IMR-90 (cell line): ENCODE measurements around the gene AGPAT1. TPM values are rescaled to one million over a fixed set of nuclear protein-coding genes. Genes with fewer than 3 reads are reported as not detected.

Experiments used
- ATAC-seq: fragments of 200-7000 bp; cut with Tn5 transposase; 2 replicates; pipeline ENCODE4 v1.9.1; 2020; ENCODE audit warnings: low read depth, mild to moderate bottlenecking, moderate library complexity
- BruUV-seq: library from RNA; stranded (reverse); fragments of 400-500 nt; replicated peaks from 2 replicates; lab custom pipeline; 2021; lab: Mats Ljungman, UMichigan
- CTCF ChIA-PET: fragments of 300-600 bp; formaldehyde crosslinking; extraction: SDS; loops from one replicate; lab custom pipeline; 2021; ENCODE audit warnings: antibody characterized with exemption; lab: Yijun Ruan, JAX
- POLR2A ChIA-PET: fragments of 300-600 bp; sonication (Branson Sonifier 250); formaldehyde crosslinking; loops from one replicate; lab custom pipeline; 2022; ENCODE audit warnings: antibody characterized with exemption; ENCODE audit not compliant: unreplicated experiment; lab: Charles Lee
- DNase-seq: peaks from one replicate; pipeline ENCODE4 v3.0.0; 2013
- H2AFZ ChIP-seq: replicated peaks from 2 replicates; pipeline ENCODE3; 2013; ENCODE audit warnings: low read length, mild to moderate bottlenecking; ENCODE audit not compliant: poor library complexity
- H2AK5ac ChIP-seq: 2 replicates; pipeline ENCODE4 v1.6.1; 2013; ENCODE audit warnings: low read depth, low read length, inconsistent platforms
- H2AK9ac ChIP-seq: replicated peaks from 2 replicates; pipeline ENCODE3; 2013; ENCODE audit warnings: mild to moderate bottlenecking, low read depth, low read length, moderate library complexity; ENCODE audit not compliant: poor library complexity
- H2BK120ac ChIP-seq: 2 replicates; pipeline ENCODE4 v1.6.1; 2013; ENCODE audit warnings: low read depth, low read length, inconsistent platforms
- H2BK15ac ChIP-seq: 3 replicates; pipeline ENCODE4 v1.6.1; 2013; ENCODE audit warnings: low read depth, low read length, inconsistent platforms
- H2BK20ac ChIP-seq: 2 replicates; pipeline ENCODE4 v1.6.1; 2013; ENCODE audit warnings: low read depth, mild to moderate bottlenecking, inconsistent platforms, low read length, moderate library complexity
- H2BK5ac ChIP-seq: 2 replicates; pipeline ENCODE4 v1.6.1; 2013; ENCODE audit warnings: mild to moderate bottlenecking, low read depth, low read length, inconsistent platforms; ENCODE audit not compliant: poor library complexity, severe bottlenecking
- H3K14ac ChIP-seq: replicated peaks from 2 replicates; pipeline ENCODE4 v1.6.1; 2013; ENCODE audit warnings: low read depth, low read length, inconsistent platforms
- H3K18ac ChIP-seq: 2 replicates; pipeline ENCODE4 v1.6.1; 2013; ENCODE audit warnings: low read depth, low read length, control low read depth
- H3K23ac ChIP-seq: 2 replicates; pipeline ENCODE4 v1.6.1; 2013; ENCODE audit warnings: low read depth, low read length, inconsistent platforms
- H3K27ac ChIP-seq: 2 replicates; pipeline ENCODE4 v1.5.1; 2013; ENCODE audit warnings: mild to moderate bottlenecking, control low read depth, low read length; ENCODE audit not compliant: insufficient read depth
- H3K27me3 ChIP-seq: 2 replicates; pipeline ENCODE4 v1.6.1; 2013; ENCODE audit warnings: low read length; ENCODE audit not compliant: control insufficient read depth, insufficient read depth
- H3K36me3 ChIP-seq: 2 replicates; pipeline ENCODE4 v1.6.1; 2013; ENCODE audit warnings: low read length, mixed read lengths; ENCODE audit not compliant: control insufficient read depth, insufficient read depth
- H3K4ac ChIP-seq: 2 replicates; pipeline ENCODE4 v1.6.1; 2013; ENCODE audit warnings: low read depth, low read length, inconsistent platforms
- H3K4me1 ChIP-seq: 2 replicates; pipeline ENCODE4 v1.6.1; 2013; ENCODE audit warnings: low read length, mixed read lengths; ENCODE audit not compliant: control insufficient read depth, insufficient read depth
- H3K4me2 ChIP-seq: 2 replicates; pipeline ENCODE4 v1.6.1; 2013; ENCODE audit warnings: low read depth, mild to moderate bottlenecking, control low read depth, low read length, moderate library complexity
- H3K4me3 ChIP-seq: 2 replicates; pipeline ENCODE4 v1.5.1; 2013; ENCODE audit warnings: low read depth, mild to moderate bottlenecking, control low read depth, low read length, moderate library complexity; ENCODE audit not compliant: insufficient read depth
- H3K56ac ChIP-seq: 2 replicates; pipeline ENCODE4 v1.6.1; 2013; ENCODE audit warnings: low read length, inconsistent platforms; ENCODE audit not compliant: insufficient read depth; ENCODE audit errors: extremely low read depth
- H3K79me1 ChIP-seq, 2 experiments: 2 replicates each; pipeline ENCODE4 v1.6.1; 2013; ENCODE audit warnings: low read length in 2 of 2, inconsistent platforms in 1 of 2, low read depth in 1 of 2
- H3K9ac ChIP-seq: 2 replicates; pipeline ENCODE4 v1.6.1; 2013; ENCODE audit warnings: low read depth, low read length, control low read depth
- H3K9me1 ChIP-seq: 2 replicates; pipeline ENCODE4 v1.6.1; 2013; ENCODE audit warnings: low read length, inconsistent platforms; ENCODE audit not compliant: insufficient read depth
- H3K9me3 ChIP-seq: 2 replicates; pipeline ENCODE4 v1.6.1; 2013; ENCODE audit warnings: low read length; ENCODE audit not compliant: control insufficient read depth, insufficient read depth
- H4K20me1 ChIP-seq: 2 replicates; pipeline ENCODE4 v1.6.1; 2013; ENCODE audit warnings: low read length, inconsistent platforms; ENCODE audit not compliant: insufficient read depth
- H4K5ac ChIP-seq: 2 replicates; pipeline ENCODE4 v1.6.1; 2013; ENCODE audit warnings: mild to moderate bottlenecking, low read depth, low read length, control low read depth
- H4K8ac ChIP-seq, 2 experiments: 2 replicates each; pipeline ENCODE4 v1.6.1; 2013; ENCODE audit warnings: low read depth in 2 of 2, low read length in 2 of 2, control low read depth in 1 of 2, inconsistent platforms in 1 of 2
- H4K91ac ChIP-seq: 2 replicates; pipeline ENCODE4 v1.6.1; 2013; ENCODE audit warnings: low read depth, low read length, inconsistent platforms; ENCODE audit not compliant: insufficient read depth
- BHLHE40 ChIP-seq: fragments of 150-350 bp; IDR thresholded peaks from 2 replicates; pipeline ENCODE4 v1.6.1; 2016; ENCODE audit warnings: mild to moderate bottlenecking, low read depth, low read length
- CEBPB ChIP-seq: IDR thresholded peaks from 2 replicates; pipeline ENCODE4 v1.6.1; 2012; ENCODE audit warnings: low read depth, low read length, improper control_type of control experiment
- CHD1 ChIP-seq: IDR thresholded peaks from 2 replicates; pipeline ENCODE4 v1.6.1; 2012; ENCODE audit warnings: low read depth, low read length, improper control_type of control experiment
- CTCF ChIP-seq: conservative IDR thresholded peaks from 2 replicates; pipeline ENCODE4 v1.5.1; 2012; ENCODE audit warnings: mild to moderate bottlenecking, low read depth, low read length, improper control_type of control experiment
- ELK1 ChIP-seq: fragments of 150-350 bp; IDR thresholded peaks from 2 replicates; pipeline ENCODE4 v1.6.1; 2016; ENCODE audit warnings: low read depth, mild to moderate bottlenecking, low read length, moderate library complexity, borderline replicate concordance
- FOS ChIP-seq: fragments of 150-350 bp; IDR thresholded peaks from 2 replicates; pipeline ENCODE4 v1.6.1; 2016; ENCODE audit warnings: low read depth, low read length
- MAFK ChIP-seq: IDR thresholded peaks from 2 replicates; pipeline ENCODE4 v1.6.1; 2012; ENCODE audit warnings: low read depth, low read length, improper control_type of control experiment
- MAZ ChIP-seq: IDR thresholded peaks from 2 replicates; pipeline ENCODE4 v1.6.1; 2012; ENCODE audit warnings: low read depth, mild to moderate bottlenecking, low read length, improper control_type of control experiment, moderate library complexity, borderline replicate concordance
- MXI1 ChIP-seq: IDR thresholded peaks from 2 replicates; pipeline ENCODE4 v1.6.1; 2012; ENCODE audit warnings: low read depth, mild to moderate bottlenecking, low read length, moderate library complexity, borderline replicate concordance
- NFE2L2 ChIP-seq: fragments of 150-350 bp; IDR thresholded peaks from 2 replicates; pipeline ENCODE4 v1.6.1; 2016; ENCODE audit warnings: low read depth, mild to moderate bottlenecking, low read length
- POLR2A ChIP-seq: IDR thresholded peaks from 2 replicates; pipeline ENCODE4 v1.6.1; 2012; ENCODE audit warnings: mild to moderate bottlenecking, low read depth, low read length
- RAD21 ChIP-seq: IDR thresholded peaks from 2 replicates; pipeline ENCODE4 v1.6.1; 2012; ENCODE audit warnings: low read length, improper control_type of control experiment
- RCOR1 ChIP-seq: IDR thresholded peaks from 2 replicates; pipeline ENCODE4 v1.6.1; 2012; ENCODE audit warnings: mild to moderate bottlenecking, low read length, improper control_type of control experiment; ENCODE audit not compliant: insufficient replicate concordance
- RFX5 ChIP-seq: IDR thresholded peaks from 2 replicates; pipeline ENCODE4 v1.8.0; 2012; ENCODE audit warnings: low read depth, mild to moderate bottlenecking, low read length, moderate library complexity
- SMC3 ChIP-seq: fragments of 150-350 bp; IDR thresholded peaks from 2 replicates; pipeline ENCODE4 v1.6.1; 2016; ENCODE audit warnings: low read depth, mild to moderate bottlenecking, antibody characterized with exemption, low read length, moderate library complexity
- USF2 ChIP-seq: fragments of 150-350 bp; IDR thresholded peaks from 2 replicates; pipeline ENCODE4 v1.6.1; 2017; ENCODE audit warnings: mild to moderate bottlenecking, antibody characterized with exemption, low read length, low read depth
- WGBS, 2 experiments: methylation state at CpG; one replicate each; pipeline versions ENCODE4 v1.1.5 to v1.1.7; 2013; ENCODE audit warnings: missing lambda C conversion rate in 2 of 2; ENCODE audit not compliant: insufficient read length in 1 of 2; ENCODE audit errors: extremely low coverage in 2 of 2; 5-methylcytosine and 5-hydroxymethylcytosine counted together
- dilution Hi-C: fragments of 300-500 bp; cut with HindIII; formaldehyde crosslinking; loops from one replicate; pipeline ENCODE4 v1.14.3; 2018; ENCODE audit warnings: low sequenced_read_pairs; ENCODE audit not compliant: unreplicated experiment
- in situ Hi-C: fragments of 300-500 bp; cut with MboI; formaldehyde crosslinking; loops from 3 replicates; pipeline ENCODE4 v1.14.3; 2019; ENCODE audit warnings: low sequenced_read_pairs, inconsistent platforms, mixed read lengths
- intact Hi-C: fragments of 100-400 bp; cut with micrococcal nuclease; formaldehyde crosslinking; loops from 2 replicates; pipeline ENCODE4 v1.10.0; 2022
- polyA plus RNA-seq, 3 experiments: library from polyadenylated mRNA; depleted of rRNA; stranded (reverse); fragments of >200 nt; gene quantifications; 2 replicates each; pipeline ENCODE4 v1.2.3, GENCODE V29; 2012; ENCODE audit warnings: low replicate concordance in 1 of 3
- total RNA-seq: library from RNA; depleted of rRNA; stranded (reverse); fragments of >200 nt; gene quantifications from 2 replicates; pipeline ENCODE4 v1.2.3, GENCODE V29; 2012

The AGPAT1 gene
- total and polyA plus RNA-seq, 2 of the 4 experiments (the other 2 are of a cell fraction) = 27.2 to 116 TPM

- Histone ChIP-seq H3K4me1 (no peaks in the 10 kb centered on the region), H3K27me3 (peaks cover 23% of the 10 kb centered on the region), H2BK15ac (no peak overlapping the region), H3K27ac (no peak overlapping the region), H3K23ac (no peak overlapping the region), H3K9me1 (no peaks in the 10 kb centered on the region), H4K8ac (no peak overlapping the region), H3K4me2 (no peak overlapping the region), H2AK9ac (no peak overlapping the region), H2AK5ac (no peak overlapping the region), H3K9me3 (no peaks in the 10 kb centered on the region), H3K14ac (no peak overlapping the region), H4K5ac (no peak overlapping the region), H2BK20ac (no peak overlapping the region), H3K9ac (no peak overlapping the region), H4K20me1 (no peaks in the 10 kb centered on the region), H3K56ac (no peak overlapping the region), H3K36me3 (no peaks in the 10 kb centered on the region), H2BK5ac (no peak overlapping the region), H2BK120ac (no peak overlapping the region), H3K79me1 (no peaks in the 10 kb centered on the region), H2AFZ (no peak overlapping the region), H4K91ac (no peak overlapping the region), H3K4me3 (no peak overlapping the region), H3K4ac (no peak overlapping the region), H3K18ac (no peak overlapping the region)
- TF ChIP-seq USF2 = no peak
- TF ChIP-seq NFE2L2 = no peak
- TF ChIP-seq MXI1 = no peak
- TF ChIP-seq MAZ = no peak
- no peak for TF ChIP-seq RFX5
- TF ChIP-seq POLR2A = no peak
- no peak for TF ChIP-seq CEBPB
- no peak for TF ChIP-seq RAD21
- TF ChIP-seq MAFK = no peak
- no peak for TF ChIP-seq ELK1
- no peak for TF ChIP-seq FOS
- no peak for TF ChIP-seq RCOR1
- no peak for TF ChIP-seq SMC3
- TF ChIP-seq BHLHE40 = no peak
- no peak for TF ChIP-seq CHD1
- TF ChIP-seq CTCF = no peak
- 40% methylated on average over 1 of the region's 2 CpGs; no CpG with 5 or more reads in 1 of the 2 experiments for WGBS, 2 experiments
- DNase-seq (no peak), ATAC-seq (no peak)
- in situ Hi-C loops = no loop called here
- dilution Hi-C loops = no loop called here
- intact Hi-C loops = no loop called here
- ChIA-PET CTCF (no interaction called here), POLR2A (no interaction called here)
- no TSS peak for BruUV-seq
Measured at GRCh38 chr6:32224696-32225095, 48.8 kb upstream of the AGPAT1 start.
